Nephron progenitor cell (in vitro differentiated cells): Measurements from ENCODE around the gene PRKAG2.

ENCODE experiments used
- DNase-seq: peaks from one replicate; pipeline ENCODE4 v3.0.0; 2021
- H3K27ac Mint-ChIP-seq: 2 replicates; pipeline ENCODE4 v1.8.0; 2021; ENCODE audit warnings: mild to moderate bottlenecking, moderate library complexity, mixed read lengths
- H3K27me3 Mint-ChIP-seq: 2 replicates; pipeline ENCODE4 v1.8.0; 2021; ENCODE audit warnings: mild to moderate bottlenecking, low read depth, mixed read lengths; ENCODE audit not compliant: poor library complexity
- H3K36me3 Mint-ChIP-seq: 2 replicates; pipeline ENCODE4 v1.8.0; 2021; ENCODE audit warnings: low read depth, mixed read lengths
- H3K4me1 Mint-ChIP-seq: 2 replicates; pipeline ENCODE4 v1.8.0; 2021; ENCODE audit warnings: mixed read lengths
- H3K4me3 Mint-ChIP-seq: 2 replicates; pipeline ENCODE4 v1.8.0; 2021; ENCODE audit warnings: mild to moderate bottlenecking, moderate library complexity, mixed read lengths
- H3K9me3 Mint-ChIP-seq: 2 replicates; pipeline ENCODE4 v1.8.0; 2021; ENCODE audit warnings: mild to moderate bottlenecking, moderate library complexity, mixed read lengths
- CTCF ChIP-seq: fragments of 200-600 bp; sonication (generic); IDR thresholded peaks from 2 replicates; pipeline ENCODE4 v1.5.0; 2021; ENCODE audit warnings: antibody characterized with exemption

The PRKAG2 gene

GRCh38 chr7:151768805-151769187 lies 108.1 kb downstream of the PRKAG2 start:
- Mint-ChIP-seq H3K27me3 (peaks cover 43% of the 10 kb centered on the region), H3K36me3 (no peaks in the 10 kb centered on the region), H3K4me1 (peaks cover 6% of the 10 kb centered on the region), H3K27ac (no peak overlapping the region), H3K4me3 (no peak overlapping the region), H3K9me3 (peaks cover 10% of the 10 kb centered on the region)
- TF ChIP-seq CTCF, result no peak
- no peak for DNase-seq

- H3K4me3 Mint-ChIP-seq, result no peak overlapping the region
- peaks cover 12% of the 10 kb centered on the region for H3K4me1 Mint-ChIP-seq
Measured at GRCh38 chr7:151767557-151767956, 109.4 kb downstream of the PRKAG2 start.

GRCh38 chr7:151764056-151764920 lies 112.6 kb downstream of the PRKAG2 start:
- H3K27me3 Mint-ChIP-seq, result peaks cover 48% of the 10 kb centered on the region
- no peak for TF ChIP-seq CTCF
- H3K27ac Mint-ChIP-seq, result no peak overlapping the region
- H3K36me3 Mint-ChIP-seq, result no peaks in the 10 kb centered on the region
- no peak overlapping the region for H3K4me3 Mint-ChIP-seq
- peaks cover 10% of the 10 kb centered on the region for H3K9me3 Mint-ChIP-seq
- DNase-seq, result no peak
- H3K4me1 Mint-ChIP-seq, result peaks cover 16% of the 10 kb centered on the region

More at GRCh38 chr7:151767557-151767956, 109.4 kb downstream of the PRKAG2 start:
- Mint-ChIP-seq H3K27me3 (peaks cover 47% of the 10 kb centered on the region), H3K36me3 (no peaks in the 10 kb centered on the region), H3K27ac (no peak overlapping the region), H3K9me3 (peaks cover 10% of the 10 kb centered on the region)
- DNase-seq, result no peak
- TF ChIP-seq CTCF, result no peak

- Mint-ChIP-seq H3K36me3 (no peaks in the 10 kb centered on the region), H3K4me1 (peaks cover 18% of the 10 kb centered on the region), H3K27ac (no peak overlapping the region), H3K9me3 (peaks cover 10% of the 10 kb centered on the region), H3K27me3 (peaks cover 43% of the 10 kb centered on the region), H3K4me3 (no peak overlapping the region)
- no peak for DNase-seq
- TF ChIP-seq CTCF, result no peak
Measured at GRCh38 chr7:151763420-151763984, 113.4 kb downstream of the PRKAG2 start.

- peaks cover 26% of the 10 kb centered on the region for H3K4me1 Mint-ChIP-seq
- no peak overlapping the region for H3K4me3 Mint-ChIP-seq
Measured at GRCh38 chr7:151762583-151763245, 114.2 kb downstream of the PRKAG2 start.

More at GRCh38 chr7:151762583-151763245, 114.2 kb downstream of the PRKAG2 start:
- Mint-ChIP-seq H3K9me3 (peaks cover 10% of the 10 kb centered on the region), H3K27me3 (peaks cover 42% of the 10 kb centered on the region), H3K36me3 (no peaks in the 10 kb centered on the region), H3K27ac (no peak overlapping the region)
- no peak for TF ChIP-seq CTCF
- DNase-seq, result no peak
